Prostate gland (tissue), 2 donors: ENCODE data around the gene PRSS21.

Experiments used
- POLR2A ChIP-seq: fragments of 450-650 bp; IDR thresholded peaks from one replicate; pipeline ENCODE4 v1.6.1; 2016; ENCODE audit warnings: antibody characterized with exemption, mild to moderate bottlenecking
- POLR2AphosphoS5 ChIP-seq: sonication (generic); formaldehyde crosslinking; IDR thresholded peaks from one replicate; pipeline ENCODE4 v1.6.1; 2017; ENCODE audit warnings: antibody characterized with exemption
- TF ChIP-seq, protein P1 (sequence below), 4 experiments: fragments of 200-600 bp in 2 of 4; fragments of 450-650 bp in 2 of 4; sonication (generic) in 2 of 4; IDR thresholded peaks; 1 replicate in 3 of 4; 2 replicates in 1 of 4; pipeline ENCODE4 v1.5.1; 2016 to 2019; ENCODE audit warnings: antibody characterized with exemption in 4 of 4, mild to moderate bottlenecking in 2 of 4, moderate library complexity in 2 of 4

DNA sequence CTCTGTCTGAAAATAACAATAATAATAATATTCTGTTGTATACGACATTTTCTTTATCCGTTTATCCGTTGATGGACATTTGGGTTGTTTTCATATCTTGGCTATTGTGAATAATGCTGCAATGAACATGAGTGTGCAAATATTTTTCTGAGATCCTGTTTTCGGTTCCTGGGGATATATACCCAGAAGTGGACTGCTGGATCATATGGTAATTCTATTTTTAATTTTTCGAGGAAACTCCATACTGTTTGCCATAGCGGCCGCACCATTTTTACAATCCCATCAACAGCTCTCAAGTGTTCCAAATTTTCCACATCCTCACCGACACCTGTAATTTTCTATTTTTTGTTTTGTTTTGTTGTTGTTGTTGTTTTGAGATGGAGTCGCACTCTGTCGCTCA is 24.1 kb upstream of the PRSS21 start:
- TF ChIP-seq, protein P1, sequence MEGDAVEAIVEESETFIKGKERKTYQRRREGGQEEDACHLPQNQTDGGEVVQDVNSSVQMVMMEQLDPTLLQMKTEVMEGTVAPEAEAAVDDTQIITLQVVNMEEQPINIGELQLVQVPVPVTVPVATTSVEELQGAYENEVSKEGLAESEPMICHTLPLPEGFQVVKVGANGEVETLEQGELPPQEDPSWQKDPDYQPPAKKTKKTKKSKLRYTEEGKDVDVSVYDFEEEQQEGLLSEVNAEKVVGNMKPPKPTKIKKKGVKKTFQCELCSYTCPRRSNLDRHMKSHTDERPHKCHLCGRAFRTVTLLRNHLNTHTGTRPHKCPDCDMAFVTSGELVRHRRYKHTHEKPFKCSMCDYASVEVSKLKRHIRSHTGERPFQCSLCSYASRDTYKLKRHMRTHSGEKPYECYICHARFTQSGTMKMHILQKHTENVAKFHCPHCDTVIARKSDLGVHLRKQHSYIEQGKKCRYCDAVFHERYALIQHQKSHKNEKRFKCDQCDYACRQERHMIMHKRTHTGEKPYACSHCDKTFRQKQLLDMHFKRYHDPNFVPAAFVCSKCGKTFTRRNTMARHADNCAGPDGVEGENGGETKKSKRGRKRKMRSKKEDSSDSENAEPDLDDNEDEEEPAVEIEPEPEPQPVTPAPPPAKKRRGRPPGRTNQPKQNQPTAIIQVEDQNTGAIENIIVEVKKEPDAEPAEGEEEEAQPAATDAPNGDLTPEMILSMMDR (IDR thresholded peaks at IDR 0.05), result no peak
- TF ChIP-seq POLR2A (no peak), POLR2AphosphoS5 (no peak)
